HCT116 (cell line): Measurements from ENCODE around the gene ZBTB7C. TPM values are rescaled to one million over a fixed set of nuclear protein-coding genes. Genes with fewer than 3 reads are reported as not detected.

Experiments used
- ATAC-seq: fragments of 200-7000 bp; cut with Tn5 transposase; 2 replicates; pipeline ENCODE4 v1.9.1; 2020; ENCODE audit warnings: mild to moderate bottlenecking, moderate library complexity
- BruUV-seq: library from RNA; stranded (reverse); fragments of 400-500 nt; replicated peaks from 2 replicates; lab custom pipeline; 2021; lab: Mats Ljungman, UMichigan
- CTCF ChIA-PET: fragments of 300-600 bp; sonication (Branson Sonifier 250); formaldehyde crosslinking; loops from one replicate; lab custom pipeline; 2021; ENCODE audit warnings: antibody characterized with exemption; lab: Charles Lee
- POLR2A ChIA-PET: fragments of 300-600, 350-600 bp; sonication (Branson Sonifier 250); formaldehyde crosslinking; loops from one replicate; lab custom pipeline; 2021; ENCODE audit warnings: antibody characterized with exemption; lab: Charles Lee
- RAD21 ChIA-PET, 2 experiments: fragments of 300-600 bp; sonication (Branson Sonifier 250); formaldehyde crosslinking; loops; one replicate each; lab custom pipeline; 2023; ENCODE audit warnings: low total read pairs in 2 of 2; ENCODE audit not compliant: uncharacterized antibody in 2 of 2, unreplicated experiment in 2 of 2, low non-redundant PET in 1 of 2; lab: Charles Lee
- DNase-seq: peaks from one replicate; pipeline ENCODE4 v3.0.0-alpha.2; 2010; ENCODE audit warnings: low read depth, low spot score
- H2AFZ ChIP-seq: fragments of 200-600 bp; shearing (Covaris generic), sonication (generic); 2 replicates; pipeline ENCODE4 v1.6.1; 2017; ENCODE audit warnings: low read depth, mixed run types, mixed read lengths, antibody characterized with exemption, low read length; ENCODE audit not compliant: poor library complexity, severe bottlenecking
- H3K27ac ChIP-seq: 2 replicates; pipeline ENCODE4 v1.5.1; 2012; ENCODE audit warnings: low read depth, low read length
- H3K27me3 ChIP-seq: fragments of 200-600 bp; sonication (generic); 2 replicates; pipeline ENCODE4 v1.6.1; 2016; ENCODE audit warnings: mixed run types, low read length, mixed read lengths; ENCODE audit not compliant: insufficient read depth
- H3K36me3 ChIP-seq, 2 experiments: fragments of 200-500 bp in 1 of 2; fragments of 200-600 bp in 1 of 2; sonication (Bioruptor generic) in 1 of 2; sonication (generic) in 1 of 2; 2 replicates each; pipeline versions ENCODE4 v1.5.1 to v1.6.1; 2014 to 2016; ENCODE audit warnings: low read length in 2 of 2, inconsistent platforms in 1 of 2, mixed read lengths in 1 of 2, mixed run types in 1 of 2; ENCODE audit not compliant: insufficient read depth in 2 of 2, control insufficient read depth in 1 of 2
- H3K4me1 ChIP-seq, 2 experiments: fragments of 200-600 bp in 1 of 2; sonication (generic) in 1 of 2; 2 replicates each; pipeline versions ENCODE4 v1.5.1 to v1.6.1; 2012 to 2017; ENCODE audit warnings: low read length in 2 of 2, inconsistent platforms in 1 of 2, mild to moderate bottlenecking in 1 of 2, mixed read lengths in 1 of 2, mixed run types in 1 of 2, moderate library complexity in 1 of 2; ENCODE audit not compliant: insufficient read depth in 2 of 2, control insufficient read depth in 1 of 2
- H3K4me2 ChIP-seq: fragments of 200-600 bp; sonication (generic); 2 replicates; pipeline ENCODE4 v1.6.1; 2017; ENCODE audit warnings: mixed run types, low read length, mixed read lengths
- H3K4me3 ChIP-seq, 2 experiments: fragments of 200-600 bp in 1 of 2; sonication (generic) in 1 of 2; replicated peaks in 1 of 2; 2 replicates each; pipeline ENCODE4 v1.5.1; 2011 to 2016; ENCODE audit warnings: low read length in 2 of 2, control low read depth in 1 of 2, low read depth in 1 of 2, mild to moderate bottlenecking in 1 of 2, mixed read lengths in 1 of 2, mixed run types in 1 of 2
- H3K79me2 ChIP-seq: fragments of 200-600 bp; sonication (generic); 2 replicates; pipeline ENCODE4 v1.6.1; 2017; ENCODE audit warnings: mild to moderate bottlenecking, mixed run types, low read length, moderate library complexity, mixed read lengths; ENCODE audit not compliant: insufficient read depth
- H3K9ac ChIP-seq: fragments of 200-600 bp; sonication (generic); 2 replicates; pipeline ENCODE4 v1.6.1; 2016; ENCODE audit warnings: low read length, mixed read lengths
- H3K9me2 ChIP-seq: fragments of 200-600 bp; sonication (generic), shearing (Covaris generic); 2 replicates; pipeline ENCODE4 v1.6.1; 2017; ENCODE audit warnings: mixed run types, mild to moderate bottlenecking, moderate library complexity; ENCODE audit not compliant: insufficient read depth
- H3K9me3 ChIP-seq, 2 experiments: fragments of 200-500 bp in 1 of 2; fragments of 200-600 bp in 1 of 2; sonication (Bioruptor generic) in 1 of 2; sonication (generic) in 1 of 2; 2 replicates each; pipeline ENCODE4 v1.6.1; 2014 to 2017; ENCODE audit warnings: low read length in 2 of 2, mixed read lengths in 2 of 2, inconsistent platforms in 1 of 2, low read depth in 1 of 2, mild to moderate bottlenecking in 1 of 2, mixed run types in 1 of 2, moderate library complexity in 1 of 2; ENCODE audit not compliant: control insufficient read depth in 1 of 2, insufficient read depth in 1 of 2
- H4K20me1 ChIP-seq: fragments of 200-600 bp; sonication (generic), shearing (Covaris generic); 2 replicates; pipeline ENCODE4 v1.6.1; 2017; ENCODE audit warnings: mixed run types, mild to moderate bottlenecking, moderate library complexity; ENCODE audit not compliant: insufficient read depth
- EGR1 ChIP-seq: IDR thresholded peaks from 2 replicates; pipeline ENCODE4 v1.6.1; 2012; ENCODE audit warnings: low read depth
- ELF1 ChIP-seq: IDR thresholded peaks from 2 replicates; pipeline ENCODE4 v1.6.1; 2012; ENCODE audit warnings: low read depth, borderline replicate concordance
- EZH2 ChIP-seq: fragments of 200-600 bp; sonication (generic); IDR thresholded peaks from 2 replicates; pipeline ENCODE4 v1.6.1; 2017; ENCODE audit warnings: antibody characterized with exemption, mixed run types
- EZH2phosphoT487 ChIP-seq: fragments of 200-600 bp; IDR thresholded peaks from 2 replicates; pipeline ENCODE4 v1.6.1; 2018; ENCODE audit warnings: antibody characterized with exemption, borderline replicate concordance
- POLR2A ChIP-seq: IDR thresholded peaks from 2 replicates; pipeline ENCODE4 v1.7.0; 2011; ENCODE audit warnings: borderline replicate concordance; ENCODE audit not compliant: insufficient read depth, insufficient read length; ENCODE audit errors: extremely low read depth
- POLR2AphosphoS5 ChIP-seq: IDR thresholded peaks from 2 replicates; pipeline ENCODE4 v1.6.1; 2011; ENCODE audit warnings: mild to moderate bottlenecking, low read depth, low read length, moderate library complexity
- SP1 ChIP-seq: IDR thresholded peaks from 2 replicates; pipeline ENCODE4 v1.6.1; 2012; ENCODE audit warnings: low read depth
- ZNF274 ChIP-seq: fragments of 200-500 bp; sonication (Bioruptor generic); IDR thresholded peaks from 2 replicates; pipeline ENCODE4 v1.6.1; 2014; ENCODE audit warnings: mild to moderate bottlenecking, low read depth, low read length, inconsistent platforms
- intact Hi-C: fragments of 100-400 bp; cut with micrococcal nuclease; formaldehyde crosslinking; loops from 2 replicates; pipeline ENCODE4 v1.10.0; 2022
- total RNA-seq: library from RNA; stranded (reverse); gene quantifications from one replicate; pipeline ENCODE4 v1.2.1, GENCODE V29; 2021; ENCODE audit not compliant: unreplicated experiment
- TF ChIP-seq, protein P1 (sequence below): IDR thresholded peaks from 2 replicates; pipeline ENCODE4 v1.6.1; 2012
- TF ChIP-seq, protein P2 (sequence below): IDR thresholded peaks from 2 replicates; pipeline ENCODE4 v1.6.1; 2012

Gene ZBTB7C
- total RNA-seq, 1 experiment from 2014 or later: 0.37 TPM

DNA sequence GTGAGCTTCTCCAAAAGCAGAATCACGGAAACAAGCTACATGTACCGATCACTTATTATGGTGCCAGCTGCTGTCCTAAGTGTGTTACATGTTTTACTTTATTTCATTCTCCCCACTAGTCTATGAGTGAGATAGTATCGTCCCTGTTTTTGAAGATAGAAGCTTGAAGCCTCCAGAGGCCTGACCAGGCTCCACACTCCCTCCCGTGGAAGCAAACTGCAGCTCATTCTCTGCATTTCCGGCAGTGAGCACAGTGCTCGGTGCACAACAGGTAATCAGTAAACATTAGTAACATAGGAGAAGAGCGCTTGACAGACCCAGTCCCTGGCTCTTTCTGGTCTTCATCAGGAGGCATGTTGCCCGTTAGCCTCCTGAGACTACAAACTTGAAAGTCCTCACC, 72.9 kb downstream of the ZBTB7C start:
- no peak overlapping the region for H3K27ac ChIP-seq
- no peaks in the 10 kb centered on the region for H3K9me3 ChIP-seq
- H3K9me2 ChIP-seq: no peaks in the 10 kb centered on the region
- intact Hi-C loops: no loop called here
- DNase-seq: no peak
- no peak overlapping the region for H3K9ac ChIP-seq
- no peak for TF ChIP-seq ZNF274
- TF ChIP-seq, protein P1, sequence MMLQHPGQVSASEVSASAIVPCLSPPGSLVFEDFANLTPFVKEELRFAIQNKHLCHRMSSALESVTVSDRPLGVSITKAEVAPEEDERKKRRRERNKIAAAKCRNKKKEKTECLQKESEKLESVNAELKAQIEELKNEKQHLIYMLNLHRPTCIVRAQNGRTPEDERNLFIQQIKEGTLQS: no peak
- TF ChIP-seq ELF1: no peak
- TF ChIP-seq POLR2A: no peak
- no peak for TF ChIP-seq SP1
- TF ChIP-seq EZH2: no peak
- no peak for TF ChIP-seq POLR2AphosphoS5
- TF ChIP-seq, all 23 proteins: peak for 0
- Histone ChIP-seq H3K79me2 (no peaks in the 10 kb centered on the region), H4K20me1 (no peaks in the 10 kb centered on the region), H3K4me1 (no peaks in the 10 kb centered on the region), H2AFZ (no peak overlapping the region), H3K27me3 (no peaks in the 10 kb centered on the region), H3K4me2 (no peak overlapping the region), H3K36me3 (no peaks in the 10 kb centered on the region), H3K4me3 (no peak overlapping the region)
- no TSS peak for BruUV-seq
- ATAC-seq: no peak
- ChIA-PET POLR2A (no interaction called here), RAD21 (no interaction called here), CTCF (no interaction called here)

- RAD21 ChIA-PET: no interaction called here
- intact Hi-C loops: no loop called here
- Histone ChIP-seq H3K9me2 (no peaks in the 10 kb centered on the region), H3K4me2 (no peak overlapping the region), H3K79me2 (no peaks in the 10 kb centered on the region), H3K36me3 (no peaks in the 10 kb centered on the region), H2AFZ (no peak overlapping the region), H3K4me3 (no peak overlapping the region), H3K27ac (no peak overlapping the region), H3K9me3 (no peaks in the 10 kb centered on the region), H3K4me1 (peaks cover 0 to 3% of the 10 kb centered on the region in 2 experiments; a peak in 3 of 4 replicates), H4K20me1 (no peaks in the 10 kb centered on the region), H3K9ac (no peak overlapping the region), H3K27me3 (no peaks in the 10 kb centered on the region)
- ATAC-seq (no peak), DNase-seq (no peak)
- no TSS peak for BruUV-seq
- POLR2A ChIA-PET: no interaction called here
- CTCF ChIA-PET: no interaction called here
- TF ChIP-seq EZH2phosphoT487 (no peak), EGR1 (no peak), ELF1 (no peak)
- TF ChIP-seq, protein P2, sequence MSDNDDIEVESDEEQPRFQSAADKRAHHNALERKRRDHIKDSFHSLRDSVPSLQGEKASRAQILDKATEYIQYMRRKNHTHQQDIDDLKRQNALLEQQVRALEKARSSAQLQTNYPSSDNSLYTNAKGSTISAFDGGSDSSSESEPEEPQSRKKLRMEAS: no peak
These were observed 73.4 kb downstream of the ZBTB7C start for GRCh38 chr18:48335829-48336228.
